ACHN (cell line): Measurements from ENCODE around the gene ARHGAP12.
"Not testable (repeated sequence)": the region's sequence is repeated elsewhere in the genome, so short reads cannot be mapped to it uniquely, and the experiment has no call there.

Source experiments
- DNase-seq: peaks from one replicate; pipeline ENCODE4 v3.0.0-alpha.2; 2015
- in situ Hi-C: cut with HindIII; loops from 2 replicates; pipeline ENCODE4 v1.10.0; 2017; ENCODE audit warnings: low sequenced_read_pairs, low pct_ligation_motif_present, low pct_unique_long_range_greater_than_20kb

Gene ARHGAP12

DNA sequence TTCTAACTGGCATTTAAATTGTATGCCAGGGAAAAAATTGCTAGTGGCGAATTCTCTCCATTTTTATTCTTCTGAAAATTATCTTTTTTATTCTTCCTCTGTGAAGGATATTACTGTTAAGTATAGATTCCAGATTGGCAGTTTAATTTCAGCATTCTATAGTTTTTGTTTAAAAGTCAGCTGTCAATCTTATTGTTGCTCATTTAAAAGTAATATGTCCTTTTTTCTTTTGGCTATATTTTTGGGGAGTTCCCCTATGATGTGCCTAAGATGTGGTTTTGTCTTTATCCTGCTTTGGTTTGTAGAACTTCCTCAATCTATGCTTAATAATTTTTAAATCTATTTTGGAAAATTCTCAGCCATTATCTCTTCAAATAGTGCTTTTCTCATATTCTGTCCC, 135.9 kb downstream of the ARHGAP12 start:
- in situ Hi-C loops = no loop called here
- DNase-seq = no peak

DNA sequence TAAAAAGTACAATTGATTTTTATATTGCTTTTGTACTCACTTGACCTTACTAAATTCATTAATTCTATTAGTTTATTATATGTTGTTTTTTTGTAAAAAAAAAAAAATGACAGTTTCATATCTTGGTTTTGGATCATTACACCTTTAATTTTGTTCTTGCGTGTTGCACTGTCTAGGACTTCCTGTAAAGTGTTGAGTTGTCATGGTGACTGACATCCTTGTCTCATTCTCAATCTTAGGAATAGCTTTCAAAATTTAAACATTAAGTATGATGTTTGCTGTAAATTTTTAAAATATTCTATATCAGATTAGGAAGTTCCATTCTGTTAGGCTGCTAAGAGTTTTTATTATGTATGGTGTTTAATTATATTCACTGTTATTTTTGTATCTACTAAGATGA, 139.1 kb downstream of the ARHGAP12 start:
- no peak for DNase-seq
- in situ Hi-C loops = no loop called here

DNA sequence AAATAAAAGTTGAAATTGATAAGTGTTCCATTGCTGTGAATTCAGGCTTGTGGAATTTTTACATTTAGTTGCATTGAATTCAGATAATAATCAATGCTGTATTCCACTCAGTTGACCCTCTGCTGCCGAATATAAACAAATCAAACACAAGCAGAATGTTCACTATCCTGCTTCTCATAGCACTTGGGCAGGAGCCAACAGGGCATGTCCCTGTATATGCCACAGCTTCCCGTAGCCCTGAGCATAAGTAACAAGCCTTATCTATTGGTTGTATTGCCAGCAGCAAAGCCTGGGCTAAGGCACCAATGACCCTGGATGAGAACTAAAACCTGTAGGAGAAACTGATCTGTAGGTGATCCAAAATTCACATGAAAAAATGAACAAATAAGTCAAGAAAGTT, 145.9 kb downstream of the ARHGAP12 start:
- no peak for DNase-seq
- in situ Hi-C loops = no loop called here

DNA sequence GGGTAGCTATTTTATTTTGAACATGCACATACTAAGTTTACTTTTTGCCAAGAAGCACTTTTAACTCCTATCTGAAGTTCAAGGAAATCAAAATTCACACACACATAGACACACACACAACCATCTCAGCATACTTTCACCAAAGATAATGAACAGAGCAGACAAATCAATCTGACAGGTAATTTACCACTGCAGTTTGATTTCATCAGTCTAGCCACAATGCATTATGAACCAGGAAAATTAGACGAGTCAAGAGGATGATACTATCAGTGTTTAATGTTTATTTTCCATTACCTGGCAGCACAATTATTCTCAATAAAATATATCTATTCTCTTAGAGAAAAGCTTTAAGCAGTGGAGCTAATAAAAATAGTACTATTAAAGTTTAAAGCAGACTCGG, 147.9 kb downstream of the ARHGAP12 start:
- in situ Hi-C loops = no loop called here
- DNase-seq = no peak

DNA sequence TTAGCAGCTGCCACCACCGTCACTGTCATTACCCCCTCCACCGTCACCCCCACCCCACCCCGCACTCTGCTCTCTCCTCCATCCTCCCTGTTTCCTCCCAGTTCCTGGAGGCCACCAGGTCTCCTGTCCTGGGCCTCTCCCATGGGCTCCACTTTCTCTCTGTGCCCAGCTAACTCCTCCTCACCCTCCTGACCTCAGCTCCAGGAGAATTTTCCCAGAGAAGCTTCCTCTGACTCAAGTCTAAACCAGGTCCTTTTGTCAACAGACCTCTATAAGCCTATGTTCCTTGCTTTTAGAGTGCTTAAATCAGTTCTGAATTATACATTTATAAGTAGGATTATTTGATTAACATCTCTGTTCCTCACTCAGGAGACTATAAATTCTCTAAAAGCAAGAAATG, 150.0 kb downstream of the ARHGAP12 start:
- no peak for DNase-seq
- in situ Hi-C loops = no loop called here

DNA sequence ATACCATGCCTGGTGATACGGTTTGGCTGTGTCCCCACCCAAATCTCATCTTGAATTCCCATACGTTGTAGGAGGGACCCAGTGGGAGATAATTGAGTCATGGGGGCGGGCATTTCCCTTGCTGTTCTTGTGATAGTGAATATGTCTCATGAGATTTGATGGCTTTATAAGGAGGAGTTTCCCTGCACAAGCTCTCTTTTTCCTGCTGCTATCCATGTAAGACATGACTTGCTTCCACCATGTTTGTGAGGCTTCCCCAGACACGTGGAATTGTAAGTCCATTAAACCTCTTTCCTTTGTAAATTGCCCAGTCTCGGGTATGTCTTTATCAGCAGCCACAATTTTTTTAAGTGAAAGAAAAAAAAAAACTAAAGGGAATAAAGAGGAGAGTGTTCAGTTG, 152.5 kb downstream of the ARHGAP12 start:
- in situ Hi-C loops = no loop called here
- DNase-seq = no peak

DNA sequence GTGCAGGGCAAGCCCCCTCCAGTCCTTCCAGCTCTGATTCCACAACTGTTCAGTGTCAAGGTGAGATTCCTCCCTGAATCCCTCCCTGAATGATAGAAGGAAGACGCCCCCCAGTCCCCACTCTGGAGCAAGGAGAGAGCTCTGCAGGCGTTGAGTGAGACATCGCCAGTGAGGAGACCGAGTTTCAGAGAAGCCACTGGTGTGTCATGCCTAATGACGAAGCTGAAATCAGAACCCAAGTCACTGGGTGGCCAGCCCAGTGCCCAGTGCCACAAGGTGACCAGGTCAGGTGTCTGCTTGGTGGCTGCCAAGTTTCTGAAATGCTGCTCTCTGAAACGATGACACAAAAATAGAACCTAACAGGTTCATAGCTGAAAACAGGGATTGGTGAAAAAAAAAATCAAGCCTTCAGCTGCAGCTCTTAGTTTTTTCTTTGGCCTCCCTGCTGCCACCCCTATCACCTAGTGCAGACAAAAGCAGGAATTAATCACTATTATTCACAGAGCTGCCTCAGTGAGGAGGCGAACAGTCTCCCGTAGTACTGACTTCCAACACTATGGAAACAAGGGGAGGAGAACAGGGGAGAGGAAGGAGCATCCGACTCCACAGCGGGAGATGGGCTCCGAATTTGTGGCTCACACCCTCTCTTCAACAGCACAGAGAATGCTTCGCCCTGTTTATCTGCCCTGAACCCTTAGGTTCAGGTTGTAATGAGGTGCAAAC, 153.5 kb downstream of the ARHGAP12 start:
- DNase-seq = no peak
- in situ Hi-C loops = no loop called here

DNA sequence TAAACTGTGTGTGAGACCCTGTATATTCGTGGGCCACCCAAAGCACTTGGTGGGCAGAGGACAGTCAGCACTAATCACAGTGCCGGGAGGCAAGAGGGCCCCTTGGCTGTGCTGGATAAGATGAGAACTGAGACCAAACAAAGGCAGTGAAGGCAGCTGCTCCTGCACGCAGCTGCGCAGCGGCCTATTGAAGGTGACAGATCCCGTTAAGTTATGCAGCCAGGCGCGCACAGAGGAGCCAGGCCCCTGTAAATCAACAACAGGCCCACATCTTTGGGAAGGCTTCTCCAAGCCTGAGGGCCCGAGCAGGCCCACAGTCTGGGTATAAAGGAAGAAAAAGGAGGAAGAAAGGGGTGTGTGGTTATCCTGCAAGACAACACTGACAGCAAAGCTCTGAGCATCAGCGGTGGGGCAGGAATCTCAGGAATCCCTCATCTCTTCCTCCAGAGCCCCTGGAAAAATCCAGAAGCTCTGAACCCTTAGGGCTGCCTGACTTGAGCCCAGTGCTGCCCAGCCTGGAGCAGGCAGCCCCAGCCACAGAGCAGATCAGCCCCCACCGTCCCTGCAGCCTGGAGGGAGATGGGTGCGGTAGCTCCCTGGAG, 154.2 kb downstream of the ARHGAP12 start:
- in situ Hi-C loops = no loop called here

DNA sequence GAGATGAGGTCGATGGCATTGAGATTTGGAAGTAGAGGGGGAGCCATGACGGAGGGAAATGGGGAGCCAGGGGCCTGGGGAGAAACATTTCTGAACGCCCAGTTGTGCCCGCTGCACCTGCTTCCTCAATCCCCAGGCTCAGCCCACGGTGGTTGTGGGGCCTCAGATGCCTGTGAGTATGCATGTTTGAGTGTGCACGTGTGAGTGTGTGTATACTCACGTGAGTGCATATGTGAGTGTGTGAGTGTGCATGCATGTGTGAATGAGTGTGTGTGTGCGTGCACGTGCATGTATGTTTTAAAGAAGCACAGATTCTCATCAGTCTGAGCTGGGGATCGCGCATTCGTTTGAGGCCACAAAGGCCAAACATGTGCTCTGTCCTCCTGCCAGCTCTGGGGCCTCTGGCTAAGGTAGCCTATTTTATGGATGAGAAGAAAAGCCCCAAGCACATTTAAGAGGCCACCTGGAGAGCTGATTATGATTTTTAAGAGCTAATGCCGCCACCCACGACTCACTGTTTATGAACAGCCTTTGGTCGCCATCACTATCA, 154.8 kb downstream of the ARHGAP12 start:
- DNase-seq = no peak
- in situ Hi-C loops = no loop called here

More for the DNA sequence above, 154.2 kb downstream of the ARHGAP12 start:
- DNase-seq = no peak

DNA sequence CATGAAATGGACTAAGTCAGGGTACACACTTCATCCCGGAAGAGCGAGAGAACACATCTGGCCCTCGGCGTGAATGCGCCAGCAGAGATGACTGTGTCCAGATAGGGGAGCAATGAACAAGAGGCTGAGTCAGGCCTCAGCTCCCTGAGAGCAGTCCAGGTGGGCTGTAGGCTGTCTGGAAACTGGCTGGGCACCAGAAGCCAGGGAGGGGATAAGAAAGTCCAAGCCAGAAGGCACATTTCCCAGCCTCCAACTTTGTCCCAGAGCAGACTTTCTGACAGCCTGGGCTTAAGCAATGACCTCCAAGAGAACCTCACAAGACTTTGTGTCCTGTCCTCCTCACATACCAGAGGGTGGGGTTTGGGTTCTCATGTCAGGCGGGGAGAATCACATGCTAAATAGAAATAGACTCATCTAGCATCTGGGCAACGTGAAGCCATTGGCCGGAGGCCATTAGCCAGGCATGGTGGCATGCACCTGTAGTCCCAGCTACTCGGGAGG, 157.2 kb downstream of the ARHGAP12 start:
- DNase-seq = no peak
- in situ Hi-C loops = no loop called here

DNA sequence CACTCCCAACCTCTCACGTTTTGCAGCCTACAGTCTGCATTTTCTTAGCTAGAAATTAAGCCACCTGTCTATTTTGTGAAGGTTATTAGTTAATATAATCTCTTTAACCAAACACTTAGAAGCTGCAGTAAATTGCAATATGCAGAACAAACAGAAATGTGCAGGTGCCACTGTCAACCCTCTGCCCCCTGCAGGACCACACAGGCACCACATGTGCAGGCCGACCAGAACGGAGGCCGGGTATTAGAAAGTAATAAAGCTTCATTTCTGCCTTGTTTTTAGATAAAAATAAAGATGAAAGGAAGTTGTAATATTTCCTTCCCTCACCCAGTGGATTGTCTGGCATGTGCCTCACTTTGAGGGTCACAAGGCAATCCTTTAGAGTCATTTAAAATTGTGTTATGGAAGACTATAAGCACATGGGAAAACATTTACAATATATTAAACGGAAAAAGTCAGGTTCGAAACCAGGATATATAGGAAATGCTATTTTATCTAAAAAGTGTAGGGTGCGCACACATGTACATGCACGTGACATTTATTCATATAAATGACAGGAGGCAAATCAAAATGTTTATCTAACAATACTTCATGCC, 158.2 kb downstream of the ARHGAP12 start:
- peak; percentile 26 for DNase-seq
- in situ Hi-C loops = no loop called here

DNA sequence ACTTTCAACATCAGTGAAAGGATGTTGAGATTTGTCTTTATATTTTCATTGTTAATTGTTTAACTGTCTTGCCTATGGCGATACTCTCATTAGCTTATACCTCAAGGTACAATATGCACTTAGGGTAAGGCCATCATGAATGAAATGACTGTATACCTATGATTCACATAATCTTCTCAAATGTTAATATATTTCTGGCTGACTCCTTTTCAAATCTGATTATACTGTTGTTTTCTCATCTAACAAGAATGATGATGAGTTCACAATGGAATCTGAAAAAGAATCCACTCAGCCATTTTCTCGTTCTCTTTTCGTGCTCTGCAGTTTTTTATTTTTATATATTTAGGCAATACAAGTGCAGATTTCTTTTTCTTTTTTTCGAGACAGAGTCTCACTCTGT, 159.1 kb downstream of the ARHGAP12 start:
- DNase-seq = peak; percentile 46
- in situ Hi-C loops = no loop called here

DNA sequence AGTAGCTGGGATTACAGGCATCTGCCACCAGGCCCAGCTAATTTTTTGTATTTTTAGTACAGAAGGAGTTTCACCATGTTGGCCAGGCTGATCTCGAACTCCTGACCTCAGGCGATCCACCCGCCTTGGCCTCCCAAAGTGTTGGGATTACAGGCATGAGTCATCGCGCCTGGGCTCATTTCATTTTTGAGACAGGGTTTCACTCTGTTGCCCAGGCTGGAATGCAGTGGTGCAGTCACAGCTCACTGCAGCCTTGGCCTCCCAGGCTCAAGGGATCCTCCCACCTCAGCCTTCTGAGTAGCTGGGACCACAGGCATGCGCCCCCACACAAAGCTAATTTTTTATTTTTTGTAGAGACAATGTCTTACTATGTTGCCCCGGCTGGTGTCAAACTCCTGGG, 159.7 kb downstream of the ARHGAP12 start:
- in situ Hi-C loops = not testable (repeated sequence)

DNA sequence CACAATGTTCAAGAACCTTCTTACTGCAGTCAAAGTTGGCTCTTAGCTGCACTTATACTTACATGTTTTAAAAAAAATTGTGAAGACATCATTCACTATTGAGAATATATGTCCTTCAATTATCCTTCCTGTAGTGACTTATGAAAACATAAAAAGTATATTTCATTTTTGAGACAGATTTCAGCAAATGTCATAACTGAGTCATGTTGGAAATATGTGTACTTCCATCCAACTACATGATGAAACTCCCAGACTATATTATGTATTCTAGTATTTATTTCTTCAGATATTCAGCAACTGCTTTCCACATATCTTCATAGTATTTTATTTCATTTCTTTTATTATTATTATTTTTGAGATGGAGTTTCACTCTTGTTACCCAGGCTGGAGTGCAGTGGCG, 160.2 kb downstream of the ARHGAP12 start:
- no peak for DNase-seq
- in situ Hi-C loops = no loop called here

More for the DNA sequence above, 159.7 kb downstream of the ARHGAP12 start:
- DNase-seq = peak; percentile 59

DNA sequence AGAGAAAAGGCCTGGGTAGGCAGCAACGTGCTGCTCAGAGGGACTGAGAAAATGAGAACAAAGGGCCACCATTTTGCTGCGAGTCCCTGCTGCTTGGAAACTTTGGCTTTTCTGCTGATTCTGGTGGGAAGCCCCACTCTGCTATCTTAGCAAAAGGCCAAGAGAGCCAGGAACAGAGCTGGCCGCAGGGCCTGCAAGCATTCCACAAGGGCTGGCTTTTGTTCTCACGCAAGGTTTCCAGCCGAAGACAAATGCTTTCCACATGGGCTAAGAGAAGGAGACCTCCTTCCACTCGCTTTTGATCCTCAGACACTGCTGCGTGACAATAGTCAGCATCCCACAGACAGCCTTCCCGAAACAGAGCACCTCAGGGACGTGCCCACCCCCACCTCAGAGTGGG, 163.1 kb downstream of the ARHGAP12 start:
- in situ Hi-C loops = no loop called here
- DNase-seq = no peak

DNA sequence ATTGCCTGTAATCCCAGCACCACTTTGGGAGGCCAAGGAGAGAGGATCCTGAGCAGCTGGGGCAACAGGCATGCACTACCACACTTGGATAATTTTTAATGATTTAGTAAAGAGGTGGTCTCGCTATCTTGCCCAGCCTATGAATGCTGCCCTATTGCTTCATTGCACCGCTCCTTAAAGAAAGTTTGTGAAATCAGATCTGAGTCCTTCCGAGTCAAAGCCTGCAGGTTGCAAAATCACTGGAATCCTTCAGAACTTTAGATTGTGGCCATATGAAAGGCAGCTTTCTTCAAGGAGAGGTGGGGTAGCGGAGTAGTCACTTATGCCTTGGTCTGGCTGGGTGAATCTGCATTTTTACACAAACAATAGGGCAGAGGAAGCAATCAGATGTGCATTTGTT, 166.3 kb downstream of the ARHGAP12 start:
- DNase-seq = no peak
- in situ Hi-C loops = no loop called here

DNA sequence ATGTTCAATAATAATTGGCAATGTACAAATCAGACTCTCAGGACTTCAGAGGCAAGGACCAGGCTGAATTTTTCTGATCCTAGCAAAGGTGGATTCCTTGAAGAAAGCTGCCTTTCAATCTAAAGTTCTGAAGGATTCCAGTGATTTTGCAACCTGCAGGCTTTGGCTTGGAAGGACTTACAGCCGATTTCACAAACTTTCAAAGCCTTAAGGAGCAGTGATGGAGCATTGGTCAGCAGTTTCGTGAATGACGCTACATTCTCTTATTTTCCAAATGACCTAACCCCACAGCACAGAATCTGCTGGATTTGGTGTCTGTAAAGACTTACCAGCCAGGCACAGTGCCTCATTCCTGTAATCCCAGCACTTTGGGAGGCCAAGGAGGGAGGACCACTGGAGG, 167.5 kb downstream of the ARHGAP12 start:
- no peak for DNase-seq
- in situ Hi-C loops = no loop called here

DNA sequence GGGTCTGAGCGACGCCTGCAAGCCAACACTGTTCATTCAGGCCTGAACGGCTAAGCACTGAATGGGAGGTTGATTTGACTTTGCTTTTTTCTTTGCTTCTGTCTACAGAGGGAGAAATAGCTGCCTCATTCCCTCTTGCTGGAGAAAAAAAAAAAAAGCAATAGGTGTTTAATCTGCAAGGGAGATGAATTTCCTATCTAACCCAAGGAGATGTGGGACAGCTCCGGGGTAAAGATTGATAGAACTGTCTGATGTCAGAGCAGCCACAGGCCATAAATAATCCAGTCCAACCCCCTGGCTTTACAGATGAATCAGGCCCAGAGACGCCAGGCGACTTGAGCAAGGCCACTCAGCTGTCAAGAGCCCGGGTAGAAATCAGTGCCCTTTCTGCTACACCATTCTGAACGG, 168.0 kb downstream of the ARHGAP12 start:
- DNase-seq = peak; percentile 62
- in situ Hi-C loops = no loop called here

DNA sequence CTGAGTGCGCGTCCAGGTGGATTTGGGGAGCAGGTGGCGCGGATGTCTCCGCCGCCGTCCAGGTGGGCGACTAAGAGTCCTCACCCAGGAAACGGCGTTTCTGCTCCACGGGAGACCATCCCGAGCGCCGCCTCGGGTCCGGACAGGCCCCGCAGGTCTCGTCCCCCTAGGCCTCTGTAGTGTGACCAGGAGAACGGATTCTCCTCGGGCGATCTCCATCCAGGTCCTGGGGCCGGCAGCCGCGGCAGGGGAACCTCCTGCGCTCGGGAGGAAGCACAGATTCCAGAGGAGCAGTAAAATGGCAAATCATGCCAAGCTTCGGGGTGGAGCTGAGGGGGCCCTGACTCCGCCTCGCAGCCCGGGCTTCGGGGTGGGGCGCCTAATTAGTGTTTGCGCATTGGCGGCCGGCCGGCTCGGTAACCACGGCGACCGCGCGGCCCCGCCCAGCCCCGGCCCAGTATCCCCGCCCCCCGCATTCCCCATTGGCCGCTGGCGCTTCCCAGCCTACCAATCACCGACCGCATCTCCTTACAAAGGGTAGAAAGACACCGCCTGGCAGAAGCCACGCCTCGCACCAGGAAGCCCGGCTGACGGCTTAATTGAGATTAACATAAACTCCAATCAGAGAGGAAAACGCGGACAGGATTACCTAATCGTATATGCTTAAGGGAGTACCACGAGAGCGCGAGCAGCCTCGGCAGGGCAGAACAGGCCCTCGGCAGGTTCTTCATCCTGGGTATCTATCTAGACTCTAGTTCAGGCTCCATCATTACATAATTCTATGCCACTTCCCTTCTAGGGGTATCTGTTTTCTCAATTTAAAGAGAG, 168.6 kb downstream of the ARHGAP12 start:
- in situ Hi-C loops = no loop called here
- peak; percentile 88 for DNase-seq
